ENCODE measurements around the gene ANGPTL8. TPM values are rescaled to one million over a fixed set of nuclear protein-coding genes. Genes with fewer than 3 reads are reported as not detected.

Gene ANGPTL8
- total and polyA plus RNA-seq, 2 experiments from 2014 or later = 1.7 TPM; not detected in 1

DNA sequence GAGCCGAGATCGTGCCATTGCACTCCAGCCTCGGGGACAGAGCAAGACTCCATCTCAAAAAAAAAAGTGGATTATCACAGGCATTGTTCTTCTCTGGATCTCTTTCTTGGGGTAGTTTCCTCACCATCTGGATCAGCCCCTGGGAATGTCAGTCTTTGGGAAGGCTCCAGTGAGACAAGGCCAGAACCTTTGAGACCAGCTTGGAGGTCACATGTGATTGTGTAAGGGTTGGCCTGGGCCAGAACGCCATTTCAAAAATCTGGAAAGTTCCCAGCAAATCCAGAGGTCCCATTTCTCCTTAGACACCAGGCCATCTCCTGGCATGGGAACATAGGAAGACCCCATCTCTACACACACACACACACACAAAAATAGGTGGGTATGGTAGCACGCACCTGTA lies 14.2 kb upstream of the ANGPTL8 start:
- Histone ChIP-seq H3K4me1 (ENCODE audit: insufficient read depth) (no peaks in the 10 kb centered on the region), H3K9me3 (ENCODE audit: low read depth) (no peaks in the 10 kb centered on the region), H3K9ac (no peak overlapping the region), H3K36me3 (ENCODE audit: low read depth) (peaks cover 15% of the 10 kb centered on the region; the same call in 1 of the 2 replicates), H3K79me2 (ENCODE audit: insufficient read depth) (no peaks in the 10 kb centered on the region), H3K27me3 (replicated peaks; ENCODE audit: insufficient read depth) (no peaks in the 10 kb centered on the region), H2AFZ (no peak overlapping the region), H4K20me1 (ENCODE audit: insufficient read depth) (no peaks in the 10 kb centered on the region), H3K4me3 (no peak overlapping the region), H3K9me2 (ENCODE audit: insufficient read depth) (no peaks in the 10 kb centered on the region), H3K27ac (no peak overlapping the region), H3F3A (ENCODE audit: insufficient read depth) (no peaks in the 10 kb centered on the region), H3K4me2 (ENCODE audit: unreplicated experiment) (no peak overlapping the region)
- no peak for TF ChIP-seq EZH2 (IDR thresholded peaks at IDR 0.05; ENCODE audit: insufficient read depth, poor library complexity, severe bottlenecking)
- TF ChIP-seq EZH2phosphoT487 (IDR thresholded peaks at IDR 0.05; ENCODE audit: insufficient read depth, low read depth) = no peak
- no peak for DNase-seq
- WGBS, 2 experiments (ENCODE audit: low coverage in 1 of 2, low lambda C conversion rate in 2 of 2, missing lambda C conversion rate in 2 of 2) = 81% methylated on average over 5 of the region's 5 CpGs
- in situ Hi-C loops (cut with MboI) = no loop called here

DNA sequence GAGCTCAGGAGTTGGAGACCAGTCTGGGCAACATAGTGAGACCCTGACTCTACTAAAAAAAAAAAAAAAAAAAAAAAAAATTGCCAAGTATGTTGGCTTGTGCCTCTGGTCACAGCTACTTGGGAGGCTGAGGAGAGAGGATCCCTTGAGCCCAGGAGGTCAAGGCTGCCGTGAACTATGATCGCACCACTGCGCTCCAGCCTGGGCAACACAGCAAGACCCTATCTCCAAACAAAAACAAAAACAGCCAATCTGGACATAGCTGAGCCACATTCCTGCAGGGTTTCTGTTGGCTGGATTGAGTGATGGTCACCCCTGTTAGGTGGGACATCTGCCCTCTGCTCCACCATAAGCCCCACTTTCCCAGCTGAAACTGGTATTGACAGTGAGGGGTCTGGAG lies 13.6 kb upstream of the ANGPTL8 start:
- H3K9me2 ChIP-seq (ENCODE audit: insufficient read depth) = no peaks in the 10 kb centered on the region
- no peak overlapping the region for H3K4me3 ChIP-seq
- no peak overlapping the region for H2AFZ ChIP-seq
- in situ Hi-C loops (cut with MboI) = no loop called here
- no peaks in the 10 kb centered on the region for H4K20me1 ChIP-seq (ENCODE audit: insufficient read depth)
- H3K27ac ChIP-seq = no peak overlapping the region
- TF ChIP-seq EZH2phosphoT487 (IDR thresholded peaks at IDR 0.05; ENCODE audit: insufficient read depth, low read depth) (no peak), EZH2 (IDR thresholded peaks at IDR 0.05; ENCODE audit: insufficient read depth, poor library complexity, severe bottlenecking) (no peak)
- H3K36me3 ChIP-seq (ENCODE audit: low read depth) = peaks cover 15% of the 10 kb centered on the region; the same call in 1 of the 2 replicates
- no peak overlapping the region for H3K9ac ChIP-seq
- no peaks in the 10 kb centered on the region for H3F3A ChIP-seq (ENCODE audit: insufficient read depth)
- H3K9me3 ChIP-seq (ENCODE audit: low read depth) = no peaks in the 10 kb centered on the region
- H3K4me2 ChIP-seq (ENCODE audit: unreplicated experiment) = no peak overlapping the region
- no peaks in the 10 kb centered on the region for H3K27me3 ChIP-seq (replicated peaks; ENCODE audit: insufficient read depth)
- no peak for DNase-seq
- WGBS, 2 experiments (ENCODE audit: low coverage in 1 of 2, low lambda C conversion rate in 2 of 2, missing lambda C conversion rate in 2 of 2) = 96 to 98% methylated on average over 3 of the region's 3 CpGs
- H3K79me2 ChIP-seq (ENCODE audit: insufficient read depth) = no peaks in the 10 kb centered on the region
- H3K4me1 ChIP-seq (ENCODE audit: insufficient read depth) = no peaks in the 10 kb centered on the region

DNA sequence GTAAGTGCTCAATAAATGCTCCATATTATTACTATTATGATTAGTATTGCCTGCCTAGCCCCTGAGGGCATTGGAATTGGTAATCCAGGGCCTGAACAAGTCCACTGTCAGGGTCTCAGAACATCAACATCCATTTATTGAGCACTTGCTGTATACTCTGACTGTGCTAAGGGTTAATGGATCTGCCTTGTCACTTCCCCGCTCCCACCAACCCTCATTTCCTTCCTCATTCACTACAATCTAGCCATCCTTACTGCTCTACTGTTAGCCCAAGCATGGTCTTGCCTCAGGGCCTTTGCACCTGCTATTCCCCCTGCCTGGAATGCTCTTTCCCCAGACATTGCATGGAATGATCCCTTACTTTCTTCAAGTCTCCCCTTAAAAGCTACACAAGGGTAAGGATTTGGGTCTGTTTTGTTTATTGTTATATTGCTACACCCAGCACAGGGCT lies 12.7 kb upstream of the ANGPTL8 start:
- in situ Hi-C loops (cut with MboI) = no loop called here
- Histone ChIP-seq H4K20me1 (ENCODE audit: insufficient read depth) (no peaks in the 10 kb centered on the region), H3F3A (ENCODE audit: insufficient read depth) (no peaks in the 10 kb centered on the region), H3K27me3 (replicated peaks; ENCODE audit: insufficient read depth) (no peaks in the 10 kb centered on the region), H2AFZ (no peak overlapping the region), H3K9ac (no peak overlapping the region), H3K4me1 (ENCODE audit: insufficient read depth) (no peaks in the 10 kb centered on the region), H3K79me2 (ENCODE audit: insufficient read depth) (no peaks in the 10 kb centered on the region), H3K4me2 (ENCODE audit: unreplicated experiment) (no peak overlapping the region), H3K4me3 (no peak overlapping the region), H3K36me3 (ENCODE audit: low read depth) (peaks cover 6% of the 10 kb centered on the region; the same call in 1 of the 2 replicates), H3K27ac (no peak overlapping the region), H3K9me2 (ENCODE audit: insufficient read depth) (no peaks in the 10 kb centered on the region), H3K9me3 (ENCODE audit: low read depth) (no peaks in the 10 kb centered on the region)
- TF ChIP-seq EZH2 (IDR thresholded peaks at IDR 0.05; ENCODE audit: insufficient read depth, poor library complexity, severe bottlenecking) (no peak), EZH2phosphoT487 (IDR thresholded peaks at IDR 0.05; ENCODE audit: insufficient read depth, low read depth) (no peak)
- no peak for DNase-seq
- WGBS, 2 experiments (ENCODE audit: low coverage in 1 of 2, low lambda C conversion rate in 2 of 2, missing lambda C conversion rate in 2 of 2) = 96 to 100% methylated on average over 1 of the region's 1 CpG

DNA sequence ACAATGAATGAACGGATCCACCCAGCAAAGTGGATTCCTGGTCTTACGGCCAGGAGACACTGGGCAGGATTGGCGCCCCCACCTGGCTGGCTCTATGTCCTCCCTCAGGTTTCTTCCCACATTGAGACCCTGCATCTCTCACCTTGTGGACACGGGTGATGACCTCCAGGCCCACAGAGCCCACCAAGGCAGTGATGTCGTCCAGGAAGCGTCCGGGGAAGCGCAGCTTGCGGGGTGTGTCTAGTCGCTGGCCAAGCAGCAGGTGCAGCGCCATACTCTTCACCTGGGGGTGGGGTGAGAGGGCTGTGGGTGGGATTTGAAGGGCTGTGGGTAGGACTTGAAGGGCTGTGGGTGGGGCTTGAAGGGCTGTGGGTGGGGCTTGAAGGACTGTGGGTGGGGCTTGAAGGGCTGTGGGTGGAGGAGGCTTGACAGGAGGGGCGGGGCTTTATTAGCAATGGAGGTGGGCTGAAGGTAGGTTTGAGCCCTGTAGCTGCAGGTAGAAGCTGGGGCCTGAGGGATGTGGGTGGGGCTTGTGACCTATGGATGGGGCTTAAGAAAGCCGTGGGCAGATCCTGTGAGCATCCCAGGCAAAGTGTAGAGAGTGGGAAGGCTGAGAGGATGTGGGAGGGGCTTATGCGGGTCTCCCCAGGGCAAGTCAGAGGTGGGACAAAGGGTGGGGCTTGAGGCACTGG lies 12.1 kb upstream of the ANGPTL8 start:
- no peaks in the 10 kb centered on the region for H3K4me1 ChIP-seq (ENCODE audit: insufficient read depth)
- H2AFZ ChIP-seq = no peak overlapping the region
- no peaks in the 10 kb centered on the region for H4K20me1 ChIP-seq (ENCODE audit: insufficient read depth)
- H3K27ac ChIP-seq = no peak overlapping the region
- peak; percentile 24 for DNase-seq
- no peaks in the 10 kb centered on the region for H3K27me3 ChIP-seq (replicated peaks; ENCODE audit: insufficient read depth)
- no peak overlapping the region for H3K4me3 ChIP-seq
- no peaks in the 10 kb centered on the region for H3K9me3 ChIP-seq (ENCODE audit: low read depth)
- 88 to 89% methylated on average over 13 to 14 of the region's 14 CpGs for WGBS, 2 experiments (ENCODE audit: low coverage in 1 of 2, low lambda C conversion rate in 2 of 2, missing lambda C conversion rate in 2 of 2)
- H3K79me2 ChIP-seq (ENCODE audit: insufficient read depth) = no peaks in the 10 kb centered on the region
- in situ Hi-C loops (cut with MboI) = no loop called here
- H3K36me3 ChIP-seq (ENCODE audit: low read depth) = no peaks in the 10 kb centered on the region
- TF ChIP-seq EZH2 (IDR thresholded peaks at IDR 0.05; ENCODE audit: insufficient read depth, poor library complexity, severe bottlenecking) (no peak), EZH2phosphoT487 (IDR thresholded peaks at IDR 0.05; ENCODE audit: insufficient read depth, low read depth) (no peak)
- H3F3A ChIP-seq (ENCODE audit: insufficient read depth) = no peaks in the 10 kb centered on the region
- no peak overlapping the region for H3K4me2 ChIP-seq (ENCODE audit: unreplicated experiment)
- H3K9me2 ChIP-seq (ENCODE audit: insufficient read depth) = no peaks in the 10 kb centered on the region
- H3K9ac ChIP-seq = no peak overlapping the region
